Testis (tissue), 2 donors: Measurements from ENCODE around the gene CDH4.

Experiments used
- CTCF ChIP-seq, 3 experiments: fragments of 450-650 bp in 2 of 3; fragments of 200-600 bp in 1 of 3; sonication (generic) in 1 of 3; IDR thresholded peaks; one replicate each; pipeline ENCODE4 v1.5.1; 2016 to 2019; ENCODE audit warnings: antibody characterized with exemption in 3 of 3, mild to moderate bottlenecking in 2 of 3, moderate library complexity in 1 of 3
- POLR2A ChIP-seq: fragments of 450-650 bp; IDR thresholded peaks from one replicate; pipeline ENCODE4 v1.6.1; 2017; ENCODE audit warnings: antibody characterized with exemption, mild to moderate bottlenecking, moderate library complexity

DNA sequence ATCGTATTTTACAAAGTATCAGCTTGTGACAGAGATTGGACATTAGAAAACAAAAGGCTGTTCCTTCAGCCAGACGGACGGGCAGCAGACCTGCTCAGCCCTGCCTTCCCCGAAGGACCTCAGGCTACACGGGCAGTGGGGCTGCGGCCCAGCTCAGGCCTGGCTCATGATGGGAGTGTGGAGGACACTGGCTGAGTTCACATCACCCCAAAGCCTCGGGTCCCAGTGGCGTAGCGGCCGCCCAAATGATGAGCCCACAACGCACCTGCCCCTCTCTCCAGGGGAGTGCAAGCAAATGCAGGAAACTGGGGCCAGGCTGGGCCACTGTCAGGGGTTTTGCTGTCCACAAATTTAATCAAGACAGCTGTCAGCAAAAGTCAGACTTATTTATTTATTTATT lies 456.8 kb downstream of the CDH4 start:
- no peak for TF ChIP-seq CTCF (IDR thresholded peaks at IDR 0.05)
- TF ChIP-seq POLR2A: no peak
